Spinal cord (tissue), 10 donors: ENCODE data around the gene NYAP2. TPM values are rescaled to one million over a fixed set of nuclear protein-coding genes. Genes with fewer than 3 reads are reported as not detected.

Source experiments
- DNase-seq, 6 donors: peaks; one replicate each; pipeline versions ENCODE4 v3.0.0 to v3.0.0-alpha.2; 2013 to 2015; ENCODE audit warnings: low spot score in 6 of 6, low read depth in 4 of 6
- H3K27ac ChIP-seq: one replicate; pipeline ENCODE4 v1.5.1; 2013; ENCODE audit warnings: low read depth, low read length, control low read depth
- H3K27me3 ChIP-seq: one replicate; pipeline ENCODE4 v1.6.1; 2013; ENCODE audit warnings: low read length; ENCODE audit not compliant: control insufficient read depth, insufficient read depth
- H3K36me3 ChIP-seq: one replicate; pipeline ENCODE4 v1.6.1; 2013; ENCODE audit warnings: low read length; ENCODE audit not compliant: control insufficient read depth, insufficient read depth
- H3K4me1 ChIP-seq: one replicate; pipeline ENCODE4 v1.6.1; 2013; ENCODE audit warnings: low read length; ENCODE audit not compliant: control insufficient read depth, insufficient read depth
- H3K4me3 ChIP-seq: one replicate; pipeline ENCODE4 v1.5.1; 2013; ENCODE audit warnings: low read depth, low read length, control low read depth
- H3K9me3 ChIP-seq: one replicate; pipeline ENCODE4 v1.6.1; 2013; ENCODE audit warnings: low read length; ENCODE audit not compliant: control insufficient read depth, insufficient read depth
- WGBS: methylation state at CpG from one replicate; pipeline ENCODE4 v1.1.5; 2013; ENCODE audit warnings: missing lambda C conversion rate; ENCODE audit not compliant: insufficient coverage; 5-methylcytosine and 5-hydroxymethylcytosine counted together
- polyA plus RNA-seq, 2 donors: library from polyadenylated mRNA; unstranded; fragments of 120-200 nt; gene quantifications; one replicate each; pipeline ENCODE4 v1.2.1, GENCODE V29; 2013; ENCODE audit not compliant: insufficient read length in 2 of 2
- total RNA-seq, 2 donors: library from RNA; depleted of rRNA in 1 of 2; stranded (reverse); fragments of 120-200 nt in 1 of 2; fragments of >200 nt in 1 of 2; gene quantifications; one replicate each; pipeline versions ENCODE4 v1.2.3 to v1.2.4, GENCODE V29; 2013 to 2014
- donor health status: healthy.

The NYAP2 gene
- total and polyA plus RNA-seq, 4 donors: 3.7 to 12.6 (median 7.2) TPM

GRCh38 chr2:225493420-225494099 is 94.0 kb downstream of the NYAP2 start:
- no peak for DNase-seq

GRCh38 chr2:225494100-225494459 is 94.6 kb downstream of the NYAP2 start:
- Histone ChIP-seq H3K4me3 (no peak overlapping the region), H3K27ac (no peak overlapping the region), H3K36me3 (no peaks in the 10 kb centered on the region), H3K27me3 (no peaks in the 10 kb centered on the region), H3K9me3 (no peaks in the 10 kb centered on the region), H3K4me1 (no peaks in the 10 kb centered on the region)
- peak in 1 of 6 donors; percentile 62 for DNase-seq

More at GRCh38 chr2:225493420-225494099, 94.0 kb downstream of the NYAP2 start:
- no peak overlapping the region for H3K27ac ChIP-seq
- H3K4me1 ChIP-seq: no peaks in the 10 kb centered on the region
- no peaks in the 10 kb centered on the region for H3K36me3 ChIP-seq
- no peaks in the 10 kb centered on the region for H3K27me3 ChIP-seq
- 100% methylated on average over 2 of the region's 5 CpGs for WGBS
- H3K9me3 ChIP-seq: no peaks in the 10 kb centered on the region
- H3K4me3 ChIP-seq: no peak overlapping the region

DNA sequence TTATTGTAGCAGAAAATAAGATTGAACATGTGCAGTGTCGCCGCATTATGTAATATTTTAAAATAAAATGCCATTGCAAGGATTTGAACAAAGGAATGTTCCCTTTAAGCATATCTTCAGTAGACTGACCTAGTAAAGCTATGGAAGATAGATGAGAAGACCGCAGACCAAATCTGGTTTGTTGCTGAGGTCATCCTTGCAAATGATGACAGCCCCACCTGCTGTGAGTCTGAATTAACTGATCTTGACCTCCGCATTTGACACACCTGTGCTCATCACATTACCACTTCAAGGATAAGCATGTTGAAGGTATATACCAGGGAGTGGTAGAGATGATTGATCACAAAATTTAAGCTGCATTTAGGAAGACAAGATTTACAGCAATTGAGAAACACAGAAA is 96.2 kb downstream of the NYAP2 start:
- DNase-seq: no peak
- Histone ChIP-seq H3K4me3 (no peak overlapping the region), H3K9me3 (no peaks in the 10 kb centered on the region), H3K4me1 (no peaks in the 10 kb centered on the region), H3K27ac (no peak overlapping the region), H3K27me3 (no peaks in the 10 kb centered on the region), H3K36me3 (no peaks in the 10 kb centered on the region)
- no CpG with 5 or more reads among the region's 4 CpGs for WGBS

DNA sequence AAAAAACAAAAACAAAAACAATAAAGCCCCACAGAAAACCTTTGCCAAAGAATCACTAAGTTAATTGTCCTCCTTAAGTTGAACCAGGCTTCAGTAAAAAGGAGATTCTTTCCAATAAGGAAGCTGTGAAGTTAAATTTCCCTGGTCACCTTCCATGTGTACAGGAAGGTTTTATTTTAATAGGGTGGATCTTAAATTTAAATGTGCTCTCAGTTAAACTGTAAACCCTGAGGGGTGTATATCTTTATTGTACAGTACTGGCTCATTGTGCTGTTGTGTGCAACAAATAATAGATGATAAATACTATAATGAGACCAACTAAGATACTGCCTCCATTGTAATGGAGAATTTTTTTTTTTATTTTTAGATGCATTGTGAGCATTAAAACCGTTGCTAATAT is 97.1 kb downstream of the NYAP2 start:
- no CpG with 5 or more reads among the region's 1 CpG for WGBS
- no peaks in the 10 kb centered on the region for H3K4me1 ChIP-seq
- H3K9me3 ChIP-seq: no peaks in the 10 kb centered on the region
- no peaks in the 10 kb centered on the region for H3K27me3 ChIP-seq
- no peak overlapping the region for H3K4me3 ChIP-seq
- no peak overlapping the region for H3K27ac ChIP-seq
- no peak for DNase-seq
- no peaks in the 10 kb centered on the region for H3K36me3 ChIP-seq

DNA sequence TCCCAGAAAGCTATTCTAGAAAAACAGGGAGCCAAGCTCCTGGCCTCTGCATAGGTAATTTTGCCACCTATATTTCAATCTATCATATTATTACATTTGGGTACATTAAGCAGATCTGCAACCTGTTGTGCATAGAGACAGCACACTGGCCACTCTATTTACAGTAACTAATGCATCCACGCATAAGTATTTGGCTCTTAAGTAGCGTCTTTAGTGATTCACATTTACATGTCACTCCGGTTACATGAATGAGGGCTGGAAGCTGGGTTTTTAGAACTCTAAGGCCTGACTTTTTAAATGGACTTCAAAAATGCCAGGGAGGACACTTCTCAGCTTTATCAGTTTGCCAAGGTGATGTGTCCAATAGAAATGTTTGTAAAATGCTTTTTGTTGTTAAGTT is 97.7 kb downstream of the NYAP2 start:
- Histone ChIP-seq H3K27ac (no peak overlapping the region), H3K36me3 (no peaks in the 10 kb centered on the region), H3K4me3 (no peak overlapping the region), H3K27me3 (no peaks in the 10 kb centered on the region), H3K9me3 (no peaks in the 10 kb centered on the region), H3K4me1 (no peaks in the 10 kb centered on the region)
- no CpG with 5 or more reads among the region's 3 CpGs for WGBS
- no peak for DNase-seq

GRCh38 chr2:225501022-225501421 is 101.5 kb downstream of the NYAP2 start:
- no peaks in the 10 kb centered on the region for H3K36me3 ChIP-seq
- H3K9me3 ChIP-seq: no peaks in the 10 kb centered on the region
- H3K4me3 ChIP-seq: no peak overlapping the region
- no peak for DNase-seq
- no peak overlapping the region for H3K27ac ChIP-seq
- no peaks in the 10 kb centered on the region for H3K27me3 ChIP-seq
- H3K4me1 ChIP-seq: no peaks in the 10 kb centered on the region

GRCh38 chr2:225502971-225503370 is 103.5 kb downstream of the NYAP2 start:
- no CpG with 5 or more reads among the region's 1 CpG for WGBS
- peak in 1 of 6 donors; percentile 69 for DNase-seq
- Histone ChIP-seq H3K36me3 (no peaks in the 10 kb centered on the region), H3K9me3 (no peaks in the 10 kb centered on the region), H3K27me3 (no peaks in the 10 kb centered on the region), H3K4me3 (no peak overlapping the region), H3K4me1 (no peaks in the 10 kb centered on the region), H3K27ac (no peak overlapping the region)

GRCh38 chr2:225510796-225511195 is 111.3 kb downstream of the NYAP2 start:
- Histone ChIP-seq H3K4me3 (no peak overlapping the region), H3K36me3 (no peaks in the 10 kb centered on the region), H3K27ac (no peak overlapping the region), H3K27me3 (no peaks in the 10 kb centered on the region), H3K9me3 (no peaks in the 10 kb centered on the region), H3K4me1 (no peaks in the 10 kb centered on the region)
- no peak for DNase-seq
- WGBS: no CpG with 5 or more reads among the region's 1 CpG

GRCh38 chr2:225512469-225512868 is 113.0 kb downstream of the NYAP2 start:
- Histone ChIP-seq H3K36me3 (no peaks in the 10 kb centered on the region), H3K9me3 (no peaks in the 10 kb centered on the region), H3K27ac (no peak overlapping the region), H3K27me3 (no peaks in the 10 kb centered on the region), H3K4me1 (no peaks in the 10 kb centered on the region), H3K4me3 (no peak overlapping the region)
- no peak for DNase-seq
- WGBS: 50% methylated on average over 1 of the region's 1 CpG

- 91% methylated on average over 5 of the region's 9 CpGs for WGBS
- H3K27me3 ChIP-seq: no peaks in the 10 kb centered on the region
- no peaks in the 10 kb centered on the region for H3K36me3 ChIP-seq
- no peak overlapping the region for H3K27ac ChIP-seq
- no peaks in the 10 kb centered on the region for H3K4me1 ChIP-seq
- no peak overlapping the region for H3K4me3 ChIP-seq
- DNase-seq: no peak
- no peaks in the 10 kb centered on the region for H3K9me3 ChIP-seq
Measured at GRCh38 chr2:225512876-225513540, 113.5 kb downstream of the NYAP2 start.
